ENCODE data around the gene RHBDL3. TPM values are rescaled to one million over a fixed set of nuclear protein-coding genes. Genes with fewer than 3 reads are reported as not detected.

The RHBDL3 gene
- total and polyA plus RNA-seq, 2 donors (not counting 1 experiment from before 2014, with no cell fraction given), result not detected

DNA sequence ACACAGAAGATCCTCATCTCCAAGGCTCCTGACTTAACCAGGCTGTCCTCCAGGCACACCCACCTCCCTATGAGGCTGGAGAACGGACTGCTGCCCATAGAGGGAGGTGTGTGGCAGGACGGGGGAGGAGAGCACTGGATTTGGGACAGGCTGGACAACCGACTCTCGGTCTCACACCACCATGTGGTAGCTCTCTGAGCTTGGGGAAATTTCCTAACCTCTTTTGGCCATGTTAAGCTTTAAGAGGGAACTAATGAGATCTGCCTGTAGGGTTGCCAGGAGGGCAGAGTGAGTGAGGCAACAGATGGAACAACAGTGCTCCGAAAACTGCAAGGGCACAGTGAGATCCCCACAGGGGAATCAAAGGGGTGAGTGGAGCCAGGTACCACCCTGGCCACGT, 32.7 kb downstream of the RHBDL3 start:
- ChIA-PET POLR2A (no interaction called here), CTCF (interaction anchor here (1.1 kb wide), 1 partner anchor 21 kb away, joined by 3 read pairs; no protein-coding TSS in a partner anchor)
- H3K36me3 ChIP-seq (replicated peaks in 1 of 2; ENCODE audit: control extremely low read depth in 1 of 2, control insufficient read depth in 1 of 2, extremely low read depth in 1 of 2, insufficient read depth in 2 of 2, low read length in 1 of 2), result no peaks in the 10 kb centered on the region
- no peak for ATAC-seq (ENCODE audit: low read depth)
- no peak overlapping the region for H3K4me3 ChIP-seq (ENCODE audit: control extremely low read depth in 1 of 5, extremely low read depth in 1 of 5, insufficient read depth in 1 of 5, low read depth in 2 of 5, low read length in 4 of 5)
- H2AFZ ChIP-seq (ENCODE audit: insufficient read depth, low read depth, low read length, poor library complexity, severe bottlenecking), result no peak overlapping the region
- H3K27ac ChIP-seq (ENCODE audit: low read length in 2 of 2), result no peak overlapping the region
- H3K79me2 ChIP-seq (ENCODE audit: control insufficient read depth, insufficient read depth, low read length), result no peaks in the 10 kb centered on the region
- H3K9me3 ChIP-seq (ENCODE audit: control extremely low read depth in 1 of 3, control insufficient read depth in 2 of 3, insufficient read depth in 1 of 3, low read length in 2 of 3), result no peaks in the 10 kb centered on the region
- no peaks in the 10 kb centered on the region for H4K20me1 ChIP-seq (ENCODE audit: control insufficient read depth, insufficient read depth, low read length, poor library complexity, severe bottlenecking)
- no peak overlapping the region for H3K4me2 ChIP-seq (replicated peaks; ENCODE audit: low read depth, low read length, poor library complexity, severe bottlenecking)
- H3K27me3 Mint-ChIP-seq, result peaks cover 5% of the 10 kb centered on the region
- no peak for TF ChIP-seq EZH2 (IDR thresholded peaks at IDR 0.05; ENCODE audit: borderline replicate concordance, insufficient read depth, low read depth, low read length, poor library complexity, severe bottlenecking)
- TF ChIP-seq, protein P1, sequence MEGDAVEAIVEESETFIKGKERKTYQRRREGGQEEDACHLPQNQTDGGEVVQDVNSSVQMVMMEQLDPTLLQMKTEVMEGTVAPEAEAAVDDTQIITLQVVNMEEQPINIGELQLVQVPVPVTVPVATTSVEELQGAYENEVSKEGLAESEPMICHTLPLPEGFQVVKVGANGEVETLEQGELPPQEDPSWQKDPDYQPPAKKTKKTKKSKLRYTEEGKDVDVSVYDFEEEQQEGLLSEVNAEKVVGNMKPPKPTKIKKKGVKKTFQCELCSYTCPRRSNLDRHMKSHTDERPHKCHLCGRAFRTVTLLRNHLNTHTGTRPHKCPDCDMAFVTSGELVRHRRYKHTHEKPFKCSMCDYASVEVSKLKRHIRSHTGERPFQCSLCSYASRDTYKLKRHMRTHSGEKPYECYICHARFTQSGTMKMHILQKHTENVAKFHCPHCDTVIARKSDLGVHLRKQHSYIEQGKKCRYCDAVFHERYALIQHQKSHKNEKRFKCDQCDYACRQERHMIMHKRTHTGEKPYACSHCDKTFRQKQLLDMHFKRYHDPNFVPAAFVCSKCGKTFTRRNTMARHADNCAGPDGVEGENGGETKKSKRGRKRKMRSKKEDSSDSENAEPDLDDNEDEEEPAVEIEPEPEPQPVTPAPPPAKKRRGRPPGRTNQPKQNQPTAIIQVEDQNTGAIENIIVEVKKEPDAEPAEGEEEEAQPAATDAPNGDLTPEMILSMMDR (IDR thresholded peaks at IDR 0.05), result no peak
- H3K9me3 Mint-ChIP-seq (ENCODE audit: insufficient read depth), result no peaks in the 10 kb centered on the region
- no peak for DNase-seq
- H3K4me1 Mint-ChIP-seq, result peaks cover 2% of the 10 kb centered on the region
- 88% methylated on average over 5 of the region's 6 CpGs for WGBS (ENCODE audit: insufficient coverage)
- no peak overlapping the region for H3K27ac Mint-ChIP-seq
- no peaks in the 10 kb centered on the region for H3K27me3 ChIP-seq (replicated peaks in 1 of 4; ENCODE audit: control extremely low read depth in 1 of 4, control insufficient read depth in 3 of 4, insufficient read depth in 4 of 4, low read length in 3 of 4)
- H3K4me3 Mint-ChIP-seq, result no peak overlapping the region
- no peaks in the 10 kb centered on the region for H3K4me1 ChIP-seq (ENCODE audit: control insufficient read depth in 2 of 2, insufficient read depth in 2 of 2, low read length in 2 of 2)
- intact Hi-C loops (cut with micrococcal nuclease), result no loop called here
- H3K9ac ChIP-seq (ENCODE audit: low read length), result no peak overlapping the region

DNA sequence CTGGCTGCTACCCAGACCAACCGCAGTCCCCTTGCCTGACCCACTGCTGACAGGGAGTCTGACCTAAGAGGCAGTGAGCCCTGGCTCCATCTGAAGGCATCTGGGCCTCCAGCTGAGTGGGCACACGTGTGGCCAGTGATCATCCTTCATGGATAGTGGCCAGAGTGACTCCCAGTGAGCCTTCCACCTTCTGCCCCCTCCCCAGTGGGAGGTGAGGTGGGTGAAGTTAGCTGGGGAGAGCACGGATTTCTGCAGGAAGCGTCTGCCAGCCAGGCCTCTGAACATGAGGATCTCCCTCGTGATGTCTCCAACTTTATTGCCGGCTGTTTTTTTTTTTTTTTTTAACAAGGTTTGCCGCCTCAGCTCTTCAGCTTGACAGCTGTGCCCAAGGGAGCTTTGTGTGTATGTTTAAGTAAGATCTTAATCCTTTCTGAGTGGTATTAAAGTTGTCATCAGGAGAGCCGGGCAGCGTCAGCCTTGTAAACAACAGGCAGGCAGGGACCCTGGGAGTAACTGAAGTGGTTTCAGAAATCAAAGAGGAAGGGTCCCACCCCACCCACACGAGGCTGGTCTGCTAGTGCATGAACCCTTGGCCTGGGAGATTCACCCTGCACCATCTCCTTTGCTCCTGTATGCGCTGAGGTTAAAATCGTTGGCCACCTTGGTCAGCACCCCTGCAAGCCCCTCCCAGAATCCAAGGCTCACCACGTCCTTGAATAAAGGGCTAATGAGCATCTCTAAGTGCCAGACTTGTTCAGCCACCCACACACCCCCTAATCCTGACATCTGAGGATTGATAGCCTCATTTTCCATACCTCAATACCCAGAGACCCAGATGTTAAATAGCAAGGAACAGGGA, 33.3 kb downstream of the RHBDL3 start:
- 78% methylated on average over 9 of the region's 13 CpGs for WGBS (ENCODE audit: insufficient coverage)
- Histone ChIP-seq H3K27ac (ENCODE audit: low read length in 2 of 2) (no peak overlapping the region), H3K4me1 (ENCODE audit: control insufficient read depth in 2 of 2, insufficient read depth in 2 of 2, low read length in 2 of 2) (no peaks in the 10 kb centered on the region), H3K4me2 (replicated peaks; ENCODE audit: low read depth, low read length, poor library complexity, severe bottlenecking) (no peak overlapping the region), H3K9me3 (ENCODE audit: control extremely low read depth in 1 of 3, control insufficient read depth in 2 of 3, insufficient read depth in 1 of 3, low read length in 2 of 3) (no peaks in the 10 kb centered on the region), H4K20me1 (ENCODE audit: control insufficient read depth, insufficient read depth, low read length, poor library complexity, severe bottlenecking) (no peaks in the 10 kb centered on the region), H3K9ac (ENCODE audit: low read length) (no peak overlapping the region), H3K79me2 (ENCODE audit: control insufficient read depth, insufficient read depth, low read length) (no peaks in the 10 kb centered on the region), H3K4me3 (ENCODE audit: control extremely low read depth in 1 of 5, extremely low read depth in 1 of 5, insufficient read depth in 1 of 5, low read depth in 2 of 5, low read length in 4 of 5) (no peak overlapping the region), H3K36me3 (replicated peaks in 1 of 2; ENCODE audit: control extremely low read depth in 1 of 2, control insufficient read depth in 1 of 2, extremely low read depth in 1 of 2, insufficient read depth in 2 of 2, low read length in 1 of 2) (no peaks in the 10 kb centered on the region), H3K27me3 (replicated peaks in 1 of 4; ENCODE audit: control extremely low read depth in 1 of 4, control insufficient read depth in 3 of 4, insufficient read depth in 4 of 4, low read length in 3 of 4) (no peaks in the 10 kb centered on the region), H2AFZ (ENCODE audit: insufficient read depth, low read depth, low read length, poor library complexity, severe bottlenecking) (no peak overlapping the region)
- no peak for TF ChIP-seq EZH2 (IDR thresholded peaks at IDR 0.05; ENCODE audit: borderline replicate concordance, insufficient read depth, low read depth, low read length, poor library complexity, severe bottlenecking)
- TF ChIP-seq, protein P1 (IDR thresholded peaks at IDR 0.05), result no peak
- DNase-seq (no peak), ATAC-seq (ENCODE audit: low read depth) (no peak)
- ChIA-PET CTCF (interaction anchor here (1.1 kb wide), 1 partner anchor 21 kb away, joined by 3 read pairs; no protein-coding TSS in a partner anchor), POLR2A (no interaction called here)
- intact Hi-C loops (cut with micrococcal nuclease), result no loop called here
- H3K27me3 Mint-ChIP-seq, result peaks cover 9% of the 10 kb centered on the region
- no peak overlapping the region for H3K4me3 Mint-ChIP-seq
- H3K27ac Mint-ChIP-seq, result no peak overlapping the region
- no peaks in the 10 kb centered on the region for H3K4me1 Mint-ChIP-seq
- H3K9me3 Mint-ChIP-seq (ENCODE audit: insufficient read depth), result no peaks in the 10 kb centered on the region

All from B cell (primary cell).